Fibroblast of pulmonary artery (primary cell): ENCODE results near the gene PMAIP1.

Source experiments
- DNase-seq: peaks from one replicate; pipeline ENCODE4 v3.0.0-alpha.2; 2010; ENCODE audit warnings: low read depth
- H3K4me3 ChIP-seq: replicated peaks from 2 replicates; pipeline ENCODE4 v1.5.1; 2011; ENCODE audit warnings: low read depth, mild to moderate bottlenecking, control low read depth, low read length, moderate library complexity
- CTCF ChIP-seq: IDR thresholded peaks from 2 replicates; pipeline ENCODE4 v1.5.1; 2011; ENCODE audit warnings: mild to moderate bottlenecking, control low read depth, low read length, inconsistent platforms; ENCODE audit errors: missing control alignments

PMAIP1 gene

DNA sequence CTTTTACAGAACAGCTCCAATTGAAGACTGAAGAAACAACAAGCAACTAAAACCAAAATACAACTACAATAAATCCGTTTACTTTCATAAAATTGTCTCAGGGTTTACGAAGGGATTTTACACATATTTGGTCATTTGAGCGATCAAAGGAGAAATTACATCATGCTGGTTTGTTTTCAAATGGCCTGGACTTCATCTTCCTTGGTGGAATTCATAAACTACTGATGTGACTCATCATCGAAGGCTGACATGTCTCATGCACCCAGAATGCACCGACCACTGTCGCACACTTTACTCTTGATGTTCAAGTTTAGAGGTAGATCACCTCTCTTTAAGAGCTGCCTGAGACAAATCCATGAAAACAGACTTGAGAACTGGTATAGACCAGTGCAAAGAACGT, 25.6 kb upstream of the PMAIP1 start:
- no peak overlapping the region for H3K4me3 ChIP-seq
- peak; percentile 81 for DNase-seq
- no peak for TF ChIP-seq CTCF

- H3K4me3 ChIP-seq = no peak overlapping the region
- no peak for DNase-seq
- no peak for TF ChIP-seq CTCF
Measured at GRCh38 chr18:59876310-59876626, 23.5 kb upstream of the PMAIP1 start.

GRCh38 chr18:59877361-59877760, 22.4 kb upstream of the PMAIP1 start:
- no peak for DNase-seq
- no peak overlapping the region for H3K4me3 ChIP-seq
- TF ChIP-seq CTCF = no peak

DNA sequence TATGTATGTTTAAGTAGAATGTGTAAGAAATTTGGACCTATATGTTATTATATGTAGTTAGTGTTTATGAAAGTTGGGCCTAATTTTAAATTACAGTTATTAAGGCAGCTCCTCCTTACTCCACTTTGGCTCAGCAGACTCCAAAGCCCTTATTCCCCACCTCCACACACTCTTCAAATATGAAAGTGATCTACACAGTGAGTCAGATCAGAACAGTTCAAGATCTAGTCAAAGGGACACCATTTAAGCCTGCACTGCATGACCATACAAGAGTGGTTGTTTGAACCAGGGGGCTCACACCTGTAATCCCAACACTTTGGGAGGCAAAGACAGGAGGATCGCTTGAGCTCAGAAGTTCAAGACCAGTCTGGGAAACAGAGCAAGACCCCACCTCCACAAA, 21.2 kb upstream of the PMAIP1 start:
- DNase-seq = no peak
- no peak overlapping the region for H3K4me3 ChIP-seq
- no peak for TF ChIP-seq CTCF

DNA sequence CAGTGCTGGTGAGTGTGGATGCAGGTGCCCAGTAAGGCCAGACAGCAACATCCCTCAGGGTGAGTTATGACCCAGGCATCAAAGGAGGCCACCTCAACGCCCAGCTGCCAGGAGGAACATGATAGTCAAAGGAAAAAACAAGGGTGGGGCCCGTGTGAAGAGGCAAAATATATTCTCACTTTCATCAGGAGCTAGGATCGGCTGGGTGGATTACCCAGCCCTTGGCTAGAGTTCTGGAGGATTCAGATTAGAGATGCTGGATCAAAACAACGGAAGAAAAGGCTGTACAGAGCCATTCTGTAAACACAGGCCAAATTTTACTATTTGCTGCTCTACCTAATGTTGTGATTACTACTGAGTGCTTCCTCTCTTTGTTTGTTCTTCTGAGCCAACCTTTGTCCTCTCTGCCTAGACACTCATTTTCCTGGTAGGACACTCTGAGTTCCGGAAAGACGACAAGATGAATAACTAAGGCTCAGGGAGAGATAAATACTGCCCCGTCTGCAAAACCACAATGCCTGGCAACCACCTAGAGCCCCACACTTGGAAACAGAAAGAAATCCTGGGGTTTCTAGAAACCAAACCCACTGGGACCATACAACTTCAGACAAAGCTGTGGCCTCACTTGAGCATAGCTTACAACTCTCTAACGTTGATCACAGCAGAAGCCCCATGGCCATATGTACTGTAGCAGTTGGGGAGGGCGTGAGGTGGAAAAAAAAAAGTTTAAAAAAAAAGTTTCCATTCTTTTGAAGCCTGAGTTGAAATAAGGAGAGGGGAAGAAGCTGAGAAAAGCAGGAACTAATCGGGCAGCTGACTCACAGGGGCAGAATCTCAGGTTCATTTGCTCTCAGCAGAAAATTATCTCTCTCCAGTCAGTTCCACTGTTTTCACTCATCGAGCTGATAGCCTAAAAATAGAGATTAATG, 17.8 kb upstream of the PMAIP1 start:
- peak; percentile 66 for DNase-seq
- TF ChIP-seq CTCF = no peak
- no peak overlapping the region for H3K4me3 ChIP-seq

GRCh38 chr18:59884351-59884750, 15.4 kb upstream of the PMAIP1 start:
- no peak for TF ChIP-seq CTCF
- no peak for DNase-seq

More at GRCh38 chr18:59884351-59884750, 15.4 kb upstream of the PMAIP1 start:
- no peak overlapping the region for H3K4me3 ChIP-seq
